ENCODE data around the gene CEACAM5.
"Not testable (repeated sequence)": the region's sequence is repeated elsewhere in the genome, so short reads cannot be mapped to it uniquely, and the experiment has no call there.

The CEACAM5 gene

GRCh38 chr19:41700381-41701195 is 7.8 kb upstream of the CEACAM5 start:
- DNase-seq, result no peak

DNA sequence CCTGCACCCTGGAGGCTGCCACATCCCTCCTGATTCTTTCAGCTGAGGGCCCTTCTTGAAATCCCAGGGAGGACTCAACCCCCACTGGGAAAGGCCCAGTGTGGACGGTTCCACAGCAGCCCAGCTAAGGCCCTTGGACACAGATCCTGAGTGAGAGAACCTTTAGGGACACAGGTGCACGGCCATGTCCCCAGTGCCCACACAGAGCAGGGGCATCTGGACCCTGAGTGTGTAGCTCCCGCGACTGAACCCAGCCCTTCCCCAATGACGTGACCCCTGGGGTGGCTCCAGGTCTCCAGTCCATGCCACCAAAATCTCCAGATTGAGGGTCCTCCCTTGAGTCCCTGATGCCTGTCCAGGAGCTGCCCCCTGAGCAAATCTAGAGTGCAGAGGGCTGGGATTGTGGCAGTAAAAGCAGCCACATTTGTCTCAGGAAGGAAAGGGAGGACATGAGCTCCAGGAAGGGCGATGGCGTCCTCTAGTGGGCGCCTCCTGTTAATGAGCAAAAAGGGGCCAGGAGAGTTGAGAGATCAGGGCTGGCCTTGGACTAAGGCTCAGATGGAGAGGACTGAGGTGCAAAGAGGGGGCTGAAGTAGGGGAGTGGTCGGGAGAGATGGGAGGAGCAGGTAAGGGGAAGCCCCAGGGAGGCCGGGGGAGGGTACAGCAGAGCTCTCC is 6.9 kb upstream of the CEACAM5 start:
- DNase-seq, result peak; percentile 11

DNA sequence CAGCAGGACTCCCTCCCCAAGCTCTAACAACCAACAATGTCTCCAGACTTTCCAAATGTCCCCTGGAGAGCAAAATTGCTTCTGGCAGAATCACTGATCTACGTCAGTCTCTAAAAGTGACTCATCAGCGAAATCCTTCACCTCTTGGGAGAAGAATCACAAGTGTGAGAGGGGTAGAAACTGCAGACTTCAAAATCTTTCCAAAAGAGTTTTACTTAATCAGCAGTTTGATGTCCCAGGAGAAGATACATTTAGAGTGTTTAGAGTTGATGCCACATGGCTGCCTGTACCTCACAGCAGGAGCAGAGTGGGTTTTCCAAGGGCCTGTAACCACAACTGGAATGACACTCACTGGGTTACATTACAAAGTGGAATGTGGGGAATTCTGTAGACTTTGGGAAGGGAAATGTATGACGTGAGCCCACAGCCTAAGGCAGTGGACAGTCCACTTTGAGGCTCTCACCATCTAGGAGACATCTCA is 6.2 kb upstream of the CEACAM5 start:
- DNase-seq, result no peak

GRCh38 chr19:41703602-41704293 is 4.7 kb upstream of the CEACAM5 start:
- DNase-seq, result no peak

DNA sequence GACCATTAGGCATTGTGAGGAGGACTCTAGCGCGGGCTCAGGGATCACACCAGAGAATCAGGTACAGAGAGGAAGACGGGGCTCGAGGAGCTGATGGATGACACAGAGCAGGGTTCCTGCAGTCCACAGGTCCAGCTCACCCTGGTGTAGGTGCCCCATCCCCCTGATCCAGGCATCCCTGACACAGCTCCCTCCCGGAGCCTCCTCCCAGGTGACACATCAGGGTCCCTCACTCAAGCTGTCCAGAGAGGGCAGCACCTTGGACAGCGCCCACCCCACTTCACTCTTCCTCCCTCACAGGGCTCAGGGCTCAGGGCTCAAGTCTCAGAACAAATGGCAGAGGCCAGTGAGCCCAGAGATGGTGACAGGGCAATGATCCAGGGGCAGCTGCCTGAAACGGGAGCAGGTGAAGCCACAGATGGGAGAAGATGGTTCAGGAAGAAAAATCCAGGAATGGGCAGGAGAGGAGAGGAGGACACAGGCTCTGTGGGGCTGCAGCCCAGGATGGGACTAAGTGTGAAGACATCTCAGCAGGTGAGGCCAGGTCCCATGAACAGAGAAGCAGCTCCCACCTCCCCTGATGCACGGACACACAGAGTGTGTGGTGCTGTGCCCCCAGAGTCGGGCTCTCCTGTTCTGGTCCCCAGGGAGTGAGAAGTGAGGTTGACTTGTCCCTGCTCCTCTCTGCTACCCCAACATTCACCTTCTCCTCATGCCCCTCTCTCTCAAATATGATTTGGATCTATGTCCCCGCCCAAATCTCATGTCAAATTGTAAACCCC is 2.8 kb upstream of the CEACAM5 start:
- DNase-seq, result peak; percentile 16

DNA sequence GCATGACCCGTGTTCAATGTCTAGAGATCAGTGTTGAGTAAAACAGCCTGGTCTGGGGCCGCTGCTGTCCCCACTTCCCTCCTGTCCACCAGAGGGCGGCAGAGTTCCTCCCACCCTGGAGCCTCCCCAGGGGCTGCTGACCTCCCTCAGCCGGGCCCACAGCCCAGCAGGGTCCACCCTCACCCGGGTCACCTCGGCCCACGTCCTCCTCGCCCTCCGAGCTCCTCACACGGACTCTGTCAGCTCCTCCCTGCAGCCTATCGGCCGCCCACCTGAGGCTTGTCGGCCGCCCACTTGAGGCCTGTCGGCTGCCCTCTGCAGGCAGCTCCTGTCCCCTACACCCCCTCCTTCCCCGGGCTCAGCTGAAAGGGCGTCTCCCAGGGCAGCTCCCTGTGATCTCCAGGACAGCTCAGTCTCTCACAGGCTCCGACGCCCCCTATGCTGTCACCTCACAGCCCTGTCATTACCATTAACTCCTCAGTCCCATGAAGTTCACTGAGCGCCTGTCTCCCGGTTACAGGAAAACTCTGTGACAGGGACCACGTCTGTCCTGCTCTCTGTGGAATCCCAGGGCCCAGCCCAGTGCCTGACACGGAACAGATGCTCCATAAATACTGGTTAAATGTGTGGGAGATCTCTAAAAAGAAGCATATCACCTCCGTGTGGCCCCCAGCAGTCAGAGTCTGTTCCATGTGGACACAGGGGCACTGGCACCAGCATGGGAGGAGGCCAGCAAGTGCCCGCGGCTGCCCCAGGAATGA is 1.5 kb upstream of the CEACAM5 start:
- DNase-seq, result peak; percentile 69

GRCh38 chr19:41707502-41707812 is 969 bp upstream of the CEACAM5 start:
- no peak for DNase-seq

GRCh38 chr19:41707871-41708371 is 505 bp upstream of the CEACAM5 start:
- DNase-seq, result no peak

DNA sequence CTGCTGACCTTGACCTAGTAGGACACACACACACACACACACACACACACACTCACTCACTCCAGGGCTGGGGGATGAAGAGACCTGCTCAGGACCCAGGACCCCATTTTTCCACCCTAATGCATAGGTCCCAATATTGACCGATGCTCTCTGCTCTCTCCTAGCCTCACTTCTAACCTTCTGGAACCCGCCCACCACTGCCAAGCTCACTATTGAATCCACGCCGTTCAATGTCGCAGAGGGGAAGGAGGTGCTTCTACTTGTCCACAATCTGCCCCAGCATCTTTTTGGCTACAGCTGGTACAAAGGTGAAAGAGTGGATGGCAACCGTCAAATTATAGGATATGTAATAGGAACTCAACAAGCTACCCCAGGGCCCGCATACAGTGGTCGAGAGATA is 1.1 kb downstream of the CEACAM5 start:
- DNase-seq, result not testable (repeated sequence)

DNA sequence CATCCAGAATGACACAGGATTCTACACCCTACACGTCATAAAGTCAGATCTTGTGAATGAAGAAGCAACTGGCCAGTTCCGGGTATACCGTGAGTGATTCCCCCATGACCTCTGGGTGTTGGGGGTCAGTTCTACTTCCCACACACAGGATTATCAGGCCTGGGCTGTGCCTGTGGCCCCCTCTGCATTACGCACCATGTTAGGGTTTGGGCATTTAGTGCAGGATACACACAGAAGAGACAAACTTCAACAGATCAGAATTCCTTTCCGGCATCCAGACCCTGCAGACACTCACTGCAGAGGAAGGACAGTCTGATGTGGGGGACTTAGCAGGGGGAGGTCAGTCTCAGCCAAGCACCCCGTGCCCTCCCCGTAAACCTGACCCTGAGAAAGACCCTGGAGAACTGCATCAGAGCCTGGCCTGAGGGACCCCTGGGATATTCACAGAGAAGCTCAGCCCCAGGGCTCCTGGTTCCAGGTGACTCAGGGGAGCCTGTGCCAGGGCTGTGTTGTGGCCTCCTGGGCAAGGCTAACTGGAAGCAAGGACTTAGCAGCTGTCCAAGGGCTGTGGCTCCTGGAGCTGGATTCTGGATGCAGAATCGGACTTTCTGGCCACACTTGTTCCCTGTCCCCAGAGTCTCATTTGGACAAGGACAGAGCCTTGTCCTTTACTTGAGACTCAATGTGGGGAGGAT is 1.7 kb downstream of the CEACAM5 start:
- no peak for DNase-seq

DNA sequence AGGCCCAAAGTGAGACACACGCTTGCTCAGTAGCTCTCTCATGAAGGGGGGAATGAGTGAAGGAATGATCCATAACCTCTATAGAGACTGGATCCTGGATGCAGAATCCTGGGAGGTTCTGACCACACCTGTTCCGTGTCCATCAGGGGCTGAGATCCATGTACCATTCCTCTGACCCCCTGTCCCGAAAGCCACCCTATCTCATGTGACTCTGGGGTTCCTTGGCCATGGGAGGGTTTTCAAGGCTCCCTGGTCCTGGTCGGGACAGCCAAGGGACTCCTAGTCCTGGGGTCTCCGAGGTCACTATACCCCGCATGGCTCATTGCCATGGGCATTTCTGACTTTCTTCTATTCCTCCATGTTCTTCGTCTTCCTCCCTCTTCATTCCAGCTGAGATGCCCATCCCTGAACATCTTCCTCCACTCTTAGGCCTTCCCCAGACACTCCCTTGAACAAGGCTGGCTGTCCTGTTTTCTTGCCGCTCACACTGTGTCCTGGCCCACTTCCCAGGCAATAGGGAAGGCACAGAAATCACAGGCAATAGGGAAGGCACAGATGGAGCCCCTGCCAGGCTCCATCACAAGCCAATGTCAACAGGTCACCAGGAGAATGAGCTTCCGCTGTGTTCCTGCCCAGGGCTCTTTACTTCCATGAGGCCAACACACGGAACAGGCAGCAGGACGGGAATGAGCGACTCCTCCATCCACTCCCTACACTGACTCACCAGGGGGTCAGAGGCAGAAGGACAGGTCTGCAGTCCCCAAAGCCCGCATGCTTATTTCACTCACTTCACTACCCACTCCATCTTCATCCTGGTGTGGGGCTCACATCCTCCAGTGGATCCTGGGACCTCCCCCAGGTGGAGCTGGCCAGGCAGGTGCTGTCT is 3.2 kb downstream of the CEACAM5 start:
- no peak for DNase-seq

- DNase-seq, result no peak
Observed at GRCh38 chr19:41714598-41714997, 6.2 kb downstream of the CEACAM5 start.

GRCh38 chr19:41718761-41719160 is 10.3 kb downstream of the CEACAM5 start:
- DNase-seq, result no peak

DNA sequence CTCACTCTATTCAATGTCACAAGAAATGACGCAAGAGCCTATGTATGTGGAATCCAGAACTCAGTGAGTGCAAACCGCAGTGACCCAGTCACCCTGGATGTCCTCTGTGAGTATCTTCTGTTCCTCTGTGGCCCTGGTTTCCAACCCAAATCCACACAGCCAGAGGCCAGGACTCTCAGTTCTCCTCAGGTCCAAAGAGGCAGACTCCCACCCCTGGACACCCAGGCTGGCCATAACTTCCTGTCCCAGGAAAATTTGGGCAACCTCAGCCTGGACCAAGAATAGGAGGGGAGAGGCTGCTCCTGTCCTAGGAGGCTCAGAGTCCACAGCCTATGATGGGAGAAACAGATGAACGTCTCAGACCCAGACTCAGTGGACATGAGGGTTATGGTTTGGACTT is 11.7 kb downstream of the CEACAM5 start:
- DNase-seq, result no peak

DNA sequence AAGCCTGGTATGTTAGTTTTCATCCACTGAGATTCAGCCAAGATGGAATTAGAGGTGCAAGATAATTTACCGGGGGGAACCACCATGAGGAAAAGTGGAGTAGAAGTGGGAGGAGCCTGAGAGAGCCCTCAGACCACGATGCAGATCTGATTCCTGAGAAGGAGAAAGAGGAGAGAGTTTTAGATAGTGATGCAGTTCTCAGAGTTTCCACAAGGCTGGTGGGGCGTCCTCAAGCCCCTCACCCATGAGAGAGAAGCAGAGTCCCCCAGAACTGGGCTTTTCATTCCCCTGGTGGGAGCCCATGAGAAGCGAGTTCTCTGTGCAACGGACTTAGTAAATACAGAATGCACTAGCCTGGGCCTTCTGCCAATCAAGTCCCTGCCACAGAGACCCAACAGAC is 18.1 kb downstream of the CEACAM5 start:
- DNase-seq, result no peak

DNA sequence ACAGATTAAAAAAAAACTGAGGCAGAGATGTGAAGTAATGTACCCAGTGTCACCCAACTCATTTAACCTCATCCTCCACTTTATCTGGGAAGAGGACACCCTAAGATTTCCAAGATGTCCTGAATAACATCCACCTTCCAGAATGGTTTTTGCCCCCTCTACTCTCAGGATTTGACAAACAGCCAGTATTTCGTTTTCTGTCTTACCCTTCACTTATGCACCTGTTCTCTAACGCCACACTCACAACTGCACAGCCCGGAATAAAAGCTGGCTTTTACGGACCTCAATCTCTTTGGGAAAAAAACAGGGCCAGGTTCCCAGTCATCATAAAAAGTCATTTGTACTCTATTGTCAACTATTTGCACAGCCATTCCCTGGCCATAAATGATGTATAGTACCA is 25.7 kb downstream of the CEACAM5 start:
- DNase-seq, result no peak

GRCh38 chr19:41734585-41734984 is 26.2 kb downstream of the CEACAM5 start:
- DNase-seq, result no peak

GRCh38 chr19:41735071-41735600 is 26.7 kb downstream of the CEACAM5 start:
- no peak for DNase-seq

DNA sequence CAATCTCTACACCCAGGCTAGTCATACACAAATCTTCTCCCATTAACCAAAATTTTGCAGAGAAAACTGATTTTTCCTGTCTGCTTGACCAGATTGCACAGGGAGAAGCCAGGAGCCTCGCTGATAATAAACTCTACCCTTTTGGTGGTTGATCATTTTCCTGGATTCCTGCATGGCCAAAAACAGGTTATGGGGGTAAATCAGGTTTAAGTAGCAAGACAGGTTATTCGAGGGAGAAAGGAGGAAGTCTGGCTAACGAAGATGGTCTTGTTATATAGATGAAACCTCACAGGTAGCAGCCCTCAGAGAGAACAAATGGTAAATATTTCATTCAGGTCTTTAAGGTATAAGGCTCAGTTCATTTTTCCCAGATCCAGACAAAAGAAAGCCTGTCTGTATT is 30.9 kb downstream of the CEACAM5 start:
- DNase-seq, result no peak

All from activated CD4-positive, alpha-beta T cell treated with anti-CD3 and anti-CD28 coated beads, Interleukin-2, amount 50 U/mL, for 16 hours (primary cell).